Progenitor cell of endocrine pancreas (in vitro differentiated cells): Measurements from ENCODE around the gene TMEM176B. TPM values are rescaled to one million over a fixed set of nuclear protein-coding genes. Genes with fewer than 3 reads are reported as not detected.
"Not testable (repeated sequence)": the region's sequence is repeated elsewhere in the genome, so short reads cannot be mapped to it uniquely, and the experiment has no call there.

ENCODE experiments used
- DNase-seq: peaks from one replicate; pipeline ENCODE4 v3.0.0; 2021; ENCODE audit warnings: low spot score; ENCODE audit not compliant: unreplicated experiment
- H3K27ac Mint-ChIP-seq: 2 replicates; pipeline ENCODE4 v1.8.0; 2021; ENCODE audit warnings: mild to moderate bottlenecking, moderate library complexity, mixed read lengths
- H3K27me3 Mint-ChIP-seq: 2 replicates; pipeline ENCODE4 v1.8.0; 2021; ENCODE audit warnings: mixed read lengths
- H3K36me3 Mint-ChIP-seq: 2 replicates; pipeline ENCODE4 v1.8.0; 2022; ENCODE audit warnings: mixed read lengths; ENCODE audit not compliant: insufficient read depth
- H3K4me1 Mint-ChIP-seq: 2 replicates; pipeline ENCODE4 v1.8.0; 2021; ENCODE audit warnings: low read depth, mixed read lengths
- H3K4me3 Mint-ChIP-seq: 2 replicates; pipeline ENCODE4 v1.8.0; 2021; ENCODE audit warnings: low read depth, mild to moderate bottlenecking, moderate library complexity, mixed read lengths
- H3K9me3 Mint-ChIP-seq: 2 replicates; pipeline ENCODE4 v1.8.0; 2021; ENCODE audit warnings: low read depth, mixed read lengths
- CTCF ChIP-seq: fragments of 200-600 bp; sonication (generic); IDR thresholded peaks from one replicate; pipeline ENCODE4 v1.5.0; 2021; ENCODE audit warnings: antibody characterized with exemption, mild to moderate bottlenecking; ENCODE audit not compliant: unreplicated experiment
- total RNA-seq: library from RNA; stranded (reverse); gene quantifications from 2 replicates; pipeline ENCODE4 v1.2.1, GENCODE V29; 2021

TMEM176B gene
- total RNA-seq, 1 donor from 2014 or later: 8.9 TPM

DNA sequence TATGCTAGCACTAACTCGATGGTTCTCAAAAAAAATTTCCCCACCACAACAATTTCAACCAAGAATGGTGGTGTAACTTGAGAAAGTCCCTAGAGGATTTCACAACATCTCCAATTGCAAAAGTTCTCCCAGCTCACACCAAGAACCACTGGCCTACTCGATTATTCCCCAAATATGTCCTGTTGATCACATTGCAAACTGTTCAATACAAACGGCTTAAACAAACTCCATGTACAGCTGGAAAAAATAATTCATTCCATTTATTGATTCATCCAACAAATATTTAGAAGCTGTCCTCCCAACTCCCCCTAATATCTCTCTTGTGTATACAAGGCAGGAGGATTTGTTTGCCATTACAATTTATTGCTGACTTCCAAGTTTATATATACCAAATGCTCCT lies 19.1 kb downstream of the TMEM176B start:
- no peaks in the 10 kb centered on the region for H3K9me3 Mint-ChIP-seq
- no peak for TF ChIP-seq CTCF
- DNase-seq: no peak
- peaks cover 11% of the 10 kb centered on the region for H3K4me1 Mint-ChIP-seq
- no peaks in the 10 kb centered on the region for H3K36me3 Mint-ChIP-seq
- H3K27me3 Mint-ChIP-seq: peaks cover 22% of the 10 kb centered on the region
- no peak overlapping the region for H3K27ac Mint-ChIP-seq
- no peak overlapping the region for H3K4me3 Mint-ChIP-seq

DNA sequence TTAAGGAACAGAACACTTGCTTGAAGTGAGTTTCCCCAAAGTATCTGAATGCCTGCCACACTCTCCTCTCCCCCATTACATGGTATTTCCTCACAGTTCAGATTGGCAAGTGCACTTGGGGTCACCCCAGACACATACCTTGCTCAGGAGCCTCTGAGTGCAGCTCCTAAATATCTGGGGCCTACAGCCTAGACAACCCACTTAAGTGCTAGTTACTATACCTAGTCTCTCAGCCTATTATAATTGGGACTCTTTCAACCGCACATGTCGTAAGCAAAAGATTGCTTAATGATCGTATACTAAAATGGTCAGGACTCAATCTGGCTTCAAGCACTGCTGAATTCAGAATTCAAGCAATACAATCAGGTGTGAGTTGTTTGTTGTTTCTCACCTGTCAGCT lies 19.9 kb downstream of the TMEM176B start:
- Mint-ChIP-seq H3K9me3 (no peaks in the 10 kb centered on the region), H3K27me3 (peaks cover 20% of the 10 kb centered on the region), H3K4me3 (no peak overlapping the region), H3K36me3 (no peaks in the 10 kb centered on the region), H3K27ac (no peak overlapping the region), H3K4me1 (peaks cover 11% of the 10 kb centered on the region)
- no peak for DNase-seq
- TF ChIP-seq CTCF: no peak

GRCh38 chr7:150778738-150779301 lies 21.3 kb downstream of the TMEM176B start:
- Mint-ChIP-seq H3K36me3 (no peaks in the 10 kb centered on the region), H3K27ac (no peak overlapping the region), H3K4me1 (peaks cover 6% of the 10 kb centered on the region), H3K27me3 (peaks cover 21% of the 10 kb centered on the region), H3K4me3 (no peak overlapping the region), H3K9me3 (peaks cover 9% of the 10 kb centered on the region)
- peak; percentile 96 for TF ChIP-seq CTCF
- DNase-seq: peak; percentile 67

- Mint-ChIP-seq H3K27ac (no peak overlapping the region), H3K4me3 (no peak overlapping the region), H3K9me3 (peaks cover 14% of the 10 kb centered on the region), H3K27me3 (peaks cover 23% of the 10 kb centered on the region), H3K4me1 (peaks cover 6% of the 10 kb centered on the region), H3K36me3 (no peaks in the 10 kb centered on the region)
- TF ChIP-seq CTCF: no peak
- DNase-seq: no peak
Measured at GRCh38 chr7:150778014-150778737, 22.0 kb downstream of the TMEM176B start.

DNA sequence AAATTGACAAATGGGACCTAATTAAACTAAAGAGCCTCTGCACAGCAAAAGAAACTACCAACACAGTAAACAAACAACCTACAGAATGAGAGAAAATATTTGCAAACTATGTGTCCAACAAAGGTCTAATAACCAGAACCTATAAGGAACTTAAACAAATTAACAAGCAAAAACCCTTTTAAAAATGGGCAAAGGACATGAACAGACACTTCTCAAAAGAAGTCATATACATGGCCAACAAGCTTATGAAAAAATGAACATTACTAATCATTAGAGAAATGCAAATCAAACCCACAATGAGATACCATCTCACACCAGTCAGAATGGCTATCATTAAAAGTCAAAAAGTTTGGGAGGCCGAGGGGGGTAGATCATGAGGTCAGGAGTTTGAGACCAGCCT lies 26.0 kb downstream of the TMEM176B start:
- not testable (repeated sequence) for H3K27ac Mint-ChIP-seq, H3K4me1 Mint-ChIP-seq, H3K36me3 Mint-ChIP-seq

DNA sequence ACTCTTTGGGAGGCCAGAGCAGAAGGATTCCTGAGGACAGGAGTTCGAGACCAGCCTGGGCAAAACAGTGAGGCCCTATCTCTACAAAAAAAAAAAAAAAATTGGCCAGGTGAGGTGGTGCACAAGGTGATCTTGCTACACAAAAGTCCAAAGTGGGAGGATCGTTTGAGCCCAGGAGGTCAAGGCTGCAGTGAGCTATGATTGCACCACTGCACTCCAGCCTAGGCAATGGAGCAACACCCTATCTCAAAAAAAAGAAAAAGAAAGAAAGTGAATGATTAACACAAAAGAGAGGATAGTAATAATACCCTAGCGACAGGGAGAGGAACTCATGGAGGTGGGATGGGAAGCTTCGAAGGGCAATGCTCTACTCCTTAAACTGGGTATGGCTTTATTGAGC lies 30.4 kb downstream of the TMEM176B start:
- peaks cover 7% of the 10 kb centered on the region for H3K27me3 Mint-ChIP-seq
- H3K36me3 Mint-ChIP-seq: no peaks in the 10 kb centered on the region
- H3K4me1 Mint-ChIP-seq: no peaks in the 10 kb centered on the region
- no peak for DNase-seq
- H3K4me3 Mint-ChIP-seq: no peak overlapping the region
- TF ChIP-seq CTCF: no peak
- H3K9me3 Mint-ChIP-seq: peaks cover 14% of the 10 kb centered on the region
- no peak overlapping the region for H3K27ac Mint-ChIP-seq

More for the DNA sequence above, 26.0 kb downstream of the TMEM176B start:
- H3K27me3 Mint-ChIP-seq: peaks cover 21% of the 10 kb centered on the region
- not testable (repeated sequence) for DNase-seq, H3K4me3 Mint-ChIP-seq
- peaks cover 19% of the 10 kb centered on the region for H3K9me3 Mint-ChIP-seq
